IMR-90 (cell line): ENCODE results near the gene ELP4. TPM values are rescaled to one million over a fixed set of nuclear protein-coding genes. Genes with fewer than 3 reads are reported as not detected.

Source experiments
- ATAC-seq: fragments of 200-7000 bp; cut with Tn5 transposase; 2 replicates; pipeline ENCODE4 v1.9.1; 2020; ENCODE audit warnings: low read depth, mild to moderate bottlenecking, moderate library complexity
- BruUV-seq: library from RNA; stranded (reverse); fragments of 400-500 nt; replicated peaks from 2 replicates; lab custom pipeline; 2021; lab: Mats Ljungman, UMichigan
- CTCF ChIA-PET: fragments of 300-600 bp; formaldehyde crosslinking; extraction: SDS; loops from one replicate; lab custom pipeline; 2021; ENCODE audit warnings: antibody characterized with exemption; lab: Yijun Ruan, JAX
- POLR2A ChIA-PET: fragments of 300-600 bp; sonication (Branson Sonifier 250); formaldehyde crosslinking; loops from one replicate; lab custom pipeline; 2022; ENCODE audit warnings: antibody characterized with exemption; ENCODE audit not compliant: unreplicated experiment; lab: Charles Lee
- DNase-seq: peaks from one replicate; pipeline ENCODE4 v3.0.0; 2013
- H2AFZ ChIP-seq: replicated peaks from 2 replicates; pipeline ENCODE3; 2013; ENCODE audit warnings: low read length, mild to moderate bottlenecking; ENCODE audit not compliant: poor library complexity
- H2AK5ac ChIP-seq: 2 replicates; pipeline ENCODE4 v1.6.1; 2013; ENCODE audit warnings: low read depth, low read length, inconsistent platforms
- H2AK9ac ChIP-seq: replicated peaks from 2 replicates; pipeline ENCODE3; 2013; ENCODE audit warnings: mild to moderate bottlenecking, low read depth, low read length, moderate library complexity; ENCODE audit not compliant: poor library complexity
- H2BK120ac ChIP-seq: 2 replicates; pipeline ENCODE4 v1.6.1; 2013; ENCODE audit warnings: low read depth, low read length, inconsistent platforms
- H2BK15ac ChIP-seq: 3 replicates; pipeline ENCODE4 v1.6.1; 2013; ENCODE audit warnings: low read depth, low read length, inconsistent platforms
- H2BK20ac ChIP-seq: 2 replicates; pipeline ENCODE4 v1.6.1; 2013; ENCODE audit warnings: low read depth, mild to moderate bottlenecking, inconsistent platforms, low read length, moderate library complexity
- H2BK5ac ChIP-seq: 2 replicates; pipeline ENCODE4 v1.6.1; 2013; ENCODE audit warnings: mild to moderate bottlenecking, low read depth, low read length, inconsistent platforms; ENCODE audit not compliant: poor library complexity, severe bottlenecking
- H3K14ac ChIP-seq: replicated peaks from 2 replicates; pipeline ENCODE4 v1.6.1; 2013; ENCODE audit warnings: low read depth, low read length, inconsistent platforms
- H3K18ac ChIP-seq: 2 replicates; pipeline ENCODE4 v1.6.1; 2013; ENCODE audit warnings: low read depth, low read length, control low read depth
- H3K23ac ChIP-seq: 2 replicates; pipeline ENCODE4 v1.6.1; 2013; ENCODE audit warnings: low read depth, low read length, inconsistent platforms
- H3K27ac ChIP-seq: 2 replicates; pipeline ENCODE4 v1.5.1; 2013; ENCODE audit warnings: mild to moderate bottlenecking, control low read depth, low read length; ENCODE audit not compliant: insufficient read depth
- H3K27me3 ChIP-seq: 2 replicates; pipeline ENCODE4 v1.6.1; 2013; ENCODE audit warnings: low read length; ENCODE audit not compliant: control insufficient read depth, insufficient read depth
- H3K36me3 ChIP-seq: 2 replicates; pipeline ENCODE4 v1.6.1; 2013; ENCODE audit warnings: low read length, mixed read lengths; ENCODE audit not compliant: control insufficient read depth, insufficient read depth
- H3K4ac ChIP-seq: 2 replicates; pipeline ENCODE4 v1.6.1; 2013; ENCODE audit warnings: low read depth, low read length, inconsistent platforms
- H3K4me1 ChIP-seq: 2 replicates; pipeline ENCODE4 v1.6.1; 2013; ENCODE audit warnings: low read length, mixed read lengths; ENCODE audit not compliant: control insufficient read depth, insufficient read depth
- H3K4me2 ChIP-seq: 2 replicates; pipeline ENCODE4 v1.6.1; 2013; ENCODE audit warnings: low read depth, mild to moderate bottlenecking, control low read depth, low read length, moderate library complexity
- H3K4me3 ChIP-seq: 2 replicates; pipeline ENCODE4 v1.5.1; 2013; ENCODE audit warnings: low read depth, mild to moderate bottlenecking, control low read depth, low read length, moderate library complexity; ENCODE audit not compliant: insufficient read depth
- H3K56ac ChIP-seq: 2 replicates; pipeline ENCODE4 v1.6.1; 2013; ENCODE audit warnings: low read length, inconsistent platforms; ENCODE audit not compliant: insufficient read depth; ENCODE audit errors: extremely low read depth
- H3K79me1 ChIP-seq, 2 experiments: 2 replicates each; pipeline ENCODE4 v1.6.1; 2013; ENCODE audit warnings: low read length in 2 of 2, inconsistent platforms in 1 of 2, low read depth in 1 of 2
- H3K9ac ChIP-seq: 2 replicates; pipeline ENCODE4 v1.6.1; 2013; ENCODE audit warnings: low read depth, low read length, control low read depth
- H3K9me1 ChIP-seq: 2 replicates; pipeline ENCODE4 v1.6.1; 2013; ENCODE audit warnings: low read length, inconsistent platforms; ENCODE audit not compliant: insufficient read depth
- H3K9me3 ChIP-seq: 2 replicates; pipeline ENCODE4 v1.6.1; 2013; ENCODE audit warnings: low read length; ENCODE audit not compliant: control insufficient read depth, insufficient read depth
- H4K20me1 ChIP-seq: 2 replicates; pipeline ENCODE4 v1.6.1; 2013; ENCODE audit warnings: low read length, inconsistent platforms; ENCODE audit not compliant: insufficient read depth
- H4K5ac ChIP-seq: 2 replicates; pipeline ENCODE4 v1.6.1; 2013; ENCODE audit warnings: mild to moderate bottlenecking, low read depth, low read length, control low read depth
- H4K8ac ChIP-seq, 2 experiments: 2 replicates each; pipeline ENCODE4 v1.6.1; 2013; ENCODE audit warnings: low read depth in 2 of 2, low read length in 2 of 2, control low read depth in 1 of 2, inconsistent platforms in 1 of 2
- H4K91ac ChIP-seq: 2 replicates; pipeline ENCODE4 v1.6.1; 2013; ENCODE audit warnings: low read depth, low read length, inconsistent platforms; ENCODE audit not compliant: insufficient read depth
- BHLHE40 ChIP-seq: fragments of 150-350 bp; IDR thresholded peaks from 2 replicates; pipeline ENCODE4 v1.6.1; 2016; ENCODE audit warnings: mild to moderate bottlenecking, low read depth, low read length
- FOS ChIP-seq: fragments of 150-350 bp; IDR thresholded peaks from 2 replicates; pipeline ENCODE4 v1.6.1; 2016; ENCODE audit warnings: low read depth, low read length
- POLR2A ChIP-seq: IDR thresholded peaks from 2 replicates; pipeline ENCODE4 v1.6.1; 2012; ENCODE audit warnings: mild to moderate bottlenecking, low read depth, low read length
- WGBS, 2 experiments: methylation state at CpG; one replicate each; pipeline versions ENCODE4 v1.1.5 to v1.1.7; 2013; ENCODE audit warnings: missing lambda C conversion rate in 2 of 2; ENCODE audit not compliant: insufficient read length in 1 of 2; ENCODE audit errors: extremely low coverage in 2 of 2; 5-methylcytosine and 5-hydroxymethylcytosine counted together
- dilution Hi-C: fragments of 300-500 bp; cut with HindIII; formaldehyde crosslinking; loops from one replicate; pipeline ENCODE4 v1.14.3; 2018; ENCODE audit warnings: low sequenced_read_pairs; ENCODE audit not compliant: unreplicated experiment
- in situ Hi-C: fragments of 300-500 bp; cut with MboI; formaldehyde crosslinking; loops from 3 replicates; pipeline ENCODE4 v1.14.3; 2019; ENCODE audit warnings: low sequenced_read_pairs, inconsistent platforms, mixed read lengths
- intact Hi-C: fragments of 100-400 bp; cut with micrococcal nuclease; formaldehyde crosslinking; loops from 2 replicates; pipeline ENCODE4 v1.10.0; 2022
- polyA plus RNA-seq, 3 experiments: library from polyadenylated mRNA; depleted of rRNA; stranded (reverse); fragments of >200 nt; gene quantifications; 2 replicates each; pipeline ENCODE4 v1.2.3, GENCODE V29; 2012; ENCODE audit warnings: low replicate concordance in 1 of 3
- total RNA-seq: library from RNA; depleted of rRNA; stranded (reverse); fragments of >200 nt; gene quantifications from 2 replicates; pipeline ENCODE4 v1.2.3, GENCODE V29; 2012

ELP4 gene
- total and polyA plus RNA-seq, 2 of the 4 experiments (the other 2 are of a cell fraction), result 8.4 to 20.4 TPM

- Histone ChIP-seq H2BK20ac (no peak overlapping the region), H4K20me1 (no peaks in the 10 kb centered on the region), H3K23ac (no peak overlapping the region), H3K27me3 (no peaks in the 10 kb centered on the region), H2BK120ac (no peak overlapping the region), H4K5ac (no peak overlapping the region), H3K9me3 (no peaks in the 10 kb centered on the region), H4K91ac (no peak overlapping the region), H2AFZ (no peak overlapping the region), H3K14ac (no peak overlapping the region), H3K79me1 (no peaks in the 10 kb centered on the region), H3K4me3 (no peak overlapping the region), H3K4me2 (no peak overlapping the region), H2BK15ac (no peak overlapping the region), H2AK5ac (no peak overlapping the region), H3K27ac (no peak overlapping the region), H2BK5ac (no peak overlapping the region), H3K36me3 (no peaks in the 10 kb centered on the region), H2AK9ac (no peak overlapping the region), H3K9me1 (no peaks in the 10 kb centered on the region), H4K8ac (no peak overlapping the region), H3K9ac (no peak overlapping the region), H3K56ac (no peak overlapping the region), H3K18ac (no peak overlapping the region), H3K4me1 (no peaks in the 10 kb centered on the region), H3K4ac (no peak overlapping the region)
- in situ Hi-C loops, result no loop called here
- CTCF ChIA-PET, result interaction anchor here (0.5 kb wide), 1 partner anchor 8 kb away, joined by 3 read pairs; no protein-coding TSS in a partner anchor
- dilution Hi-C loops, result no loop called here
- BruUV-seq, result no TSS peak
- intact Hi-C loops, result no loop called here
- POLR2A ChIA-PET, result no interaction called here
- WGBS, 2 experiments, result no CpG with 5 or more reads among the region's 2 CpGs
- DNase-seq, result no peak
- no peak for ATAC-seq
- no peak for TF ChIP-seq BHLHE40
- TF ChIP-seq FOS, result no peak
- no peak for TF ChIP-seq POLR2A
Observed at GRCh38 chr11:31711137-31711536, 201.6 kb downstream of the ELP4 start.
